Calu3 (cell line): ENCODE measurements around the gene FCHSD2. TPM values are rescaled to one million over a fixed set of nuclear protein-coding genes. Genes with fewer than 3 reads are reported as not detected.

Source experiments
- BruUV-seq: library from RNA; stranded (reverse); fragments of 400-500 nt; replicated peaks from 2 replicates; lab custom pipeline; 2021; lab: Mats Ljungman, UMichigan
- CTCF ChIA-PET: fragments of 300-600 bp; sonication (Branson Sonifier 250); formaldehyde crosslinking; loops from one replicate; lab custom pipeline; 2022; ENCODE audit warnings: antibody characterized with exemption; lab: Charles Lee
- DNase-seq: peaks from one replicate; pipeline ENCODE4 v3.0.0; 2022
- H3K27ac Mint-ChIP-seq: one replicate; pipeline ENCODE4 v1.8.0; 2022; ENCODE audit warnings: mixed read lengths; ENCODE audit not compliant: unreplicated experiment
- H3K27me3 Mint-ChIP-seq: one replicate; pipeline ENCODE4 v1.8.0; 2022; ENCODE audit warnings: mixed read lengths; ENCODE audit not compliant: unreplicated experiment
- H3K36me3 Mint-ChIP-seq: one replicate; pipeline ENCODE4 v1.8.0; 2022; ENCODE audit warnings: mild to moderate bottlenecking, moderate library complexity, mixed read lengths; ENCODE audit not compliant: insufficient read depth, unreplicated experiment
- H3K4me1 Mint-ChIP-seq: one replicate; pipeline ENCODE4 v1.8.0; 2022; ENCODE audit warnings: mild to moderate bottlenecking, low read depth, mixed read lengths; ENCODE audit not compliant: unreplicated experiment
- H3K4me3 Mint-ChIP-seq: one replicate; pipeline ENCODE4 v1.8.0; 2022; ENCODE audit warnings: mild to moderate bottlenecking, low read depth, moderate library complexity, mixed read lengths; ENCODE audit not compliant: unreplicated experiment
- H3K9me3 Mint-ChIP-seq: one replicate; pipeline ENCODE4 v1.8.0; 2022; ENCODE audit warnings: low read depth, mixed read lengths; ENCODE audit not compliant: unreplicated experiment
- intact Hi-C: fragments of 100-400 bp; cut with micrococcal nuclease; formaldehyde crosslinking; loops from one replicate; pipeline ENCODE4 v1.10.0; 2022; ENCODE audit not compliant: unreplicated experiment
- total RNA-seq: library from RNA; stranded (reverse); gene quantifications from 2 replicates; pipeline ENCODE4 v1.2.3, GENCODE V29; 2022
- TF ChIP-seq, protein P1 (sequence below): fragments of 200-600 bp; IDR thresholded peaks from one replicate; pipeline ENCODE4 v1.8.0; 2022; ENCODE audit warnings: antibody characterized with exemption; ENCODE audit not compliant: unreplicated experiment

Gene FCHSD2
- total RNA-seq, 1 experiment from 2014 or later, result 16.2 TPM

DNA sequence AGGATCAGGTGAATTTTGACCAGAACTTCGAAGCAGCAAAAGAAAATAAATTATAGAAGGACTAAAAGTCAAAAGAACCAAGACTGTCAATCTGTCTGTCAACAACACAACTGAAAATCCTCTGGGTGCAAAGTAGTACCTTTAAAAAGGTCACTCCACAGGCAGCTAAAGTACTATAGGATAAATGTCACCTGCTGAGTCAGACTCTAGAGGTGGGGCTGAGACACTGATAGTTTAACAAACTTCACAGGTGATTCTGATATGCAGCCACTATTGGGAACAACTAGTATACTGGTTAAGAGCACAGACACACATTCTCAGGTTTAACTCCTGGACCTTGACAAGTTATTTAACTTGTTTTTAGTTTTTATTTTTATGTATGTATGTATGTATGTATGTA, 107.3 kb downstream of the FCHSD2 start:
- H3K27me3 Mint-ChIP-seq, result no peaks in the 10 kb centered on the region
- DNase-seq, result no peak
- H3K27ac Mint-ChIP-seq, result no peak overlapping the region
- no peaks in the 10 kb centered on the region for H3K9me3 Mint-ChIP-seq
- CTCF ChIA-PET, result interaction anchor here (0.9 kb wide), 1 partner anchor 57 kb away, joined by 4 read pairs; no protein-coding TSS in a partner anchor
- no peaks in the 10 kb centered on the region for H3K36me3 Mint-ChIP-seq
- BruUV-seq, result no TSS peak
- intact Hi-C loops, result no loop called here
- TF ChIP-seq, protein P1, sequence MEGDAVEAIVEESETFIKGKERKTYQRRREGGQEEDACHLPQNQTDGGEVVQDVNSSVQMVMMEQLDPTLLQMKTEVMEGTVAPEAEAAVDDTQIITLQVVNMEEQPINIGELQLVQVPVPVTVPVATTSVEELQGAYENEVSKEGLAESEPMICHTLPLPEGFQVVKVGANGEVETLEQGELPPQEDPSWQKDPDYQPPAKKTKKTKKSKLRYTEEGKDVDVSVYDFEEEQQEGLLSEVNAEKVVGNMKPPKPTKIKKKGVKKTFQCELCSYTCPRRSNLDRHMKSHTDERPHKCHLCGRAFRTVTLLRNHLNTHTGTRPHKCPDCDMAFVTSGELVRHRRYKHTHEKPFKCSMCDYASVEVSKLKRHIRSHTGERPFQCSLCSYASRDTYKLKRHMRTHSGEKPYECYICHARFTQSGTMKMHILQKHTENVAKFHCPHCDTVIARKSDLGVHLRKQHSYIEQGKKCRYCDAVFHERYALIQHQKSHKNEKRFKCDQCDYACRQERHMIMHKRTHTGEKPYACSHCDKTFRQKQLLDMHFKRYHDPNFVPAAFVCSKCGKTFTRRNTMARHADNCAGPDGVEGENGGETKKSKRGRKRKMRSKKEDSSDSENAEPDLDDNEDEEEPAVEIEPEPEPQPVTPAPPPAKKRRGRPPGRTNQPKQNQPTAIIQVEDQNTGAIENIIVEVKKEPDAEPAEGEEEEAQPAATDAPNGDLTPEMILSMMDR, result no peak
- H3K4me3 Mint-ChIP-seq, result no peak overlapping the region
- H3K4me1 Mint-ChIP-seq, result no peaks in the 10 kb centered on the region

DNA sequence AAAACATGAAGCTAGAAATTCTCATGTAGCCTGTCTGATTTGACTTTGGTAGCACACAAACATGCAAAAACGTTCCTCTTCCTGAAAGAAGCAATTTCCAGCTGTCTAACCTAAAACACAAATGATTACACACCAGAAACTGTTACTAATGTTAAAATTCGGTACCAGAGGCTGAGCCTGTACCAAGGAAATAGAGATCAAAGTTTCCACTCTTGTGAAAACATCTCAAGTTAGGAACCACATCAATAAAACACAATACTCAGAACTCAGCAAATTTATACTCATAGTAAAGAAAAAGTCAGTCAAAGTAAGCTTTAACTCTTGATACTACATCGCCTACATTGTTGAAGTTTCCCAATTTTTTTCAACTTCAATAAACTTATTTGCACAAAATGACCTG, 107.8 kb downstream of the FCHSD2 start:
- no peaks in the 10 kb centered on the region for H3K4me1 Mint-ChIP-seq
- DNase-seq, result no peak
- TF ChIP-seq, protein P1, result no peak
- CTCF ChIA-PET, result interaction anchor here (0.9 kb wide), 1 partner anchor 57 kb away, joined by 4 read pairs; no protein-coding TSS in a partner anchor
- no peaks in the 10 kb centered on the region for H3K27me3 Mint-ChIP-seq
- H3K9me3 Mint-ChIP-seq, result no peaks in the 10 kb centered on the region
- no TSS peak for BruUV-seq
- H3K36me3 Mint-ChIP-seq, result no peaks in the 10 kb centered on the region
- intact Hi-C loops, result no loop called here
- no peak overlapping the region for H3K27ac Mint-ChIP-seq
- H3K4me3 Mint-ChIP-seq, result no peak overlapping the region

DNA sequence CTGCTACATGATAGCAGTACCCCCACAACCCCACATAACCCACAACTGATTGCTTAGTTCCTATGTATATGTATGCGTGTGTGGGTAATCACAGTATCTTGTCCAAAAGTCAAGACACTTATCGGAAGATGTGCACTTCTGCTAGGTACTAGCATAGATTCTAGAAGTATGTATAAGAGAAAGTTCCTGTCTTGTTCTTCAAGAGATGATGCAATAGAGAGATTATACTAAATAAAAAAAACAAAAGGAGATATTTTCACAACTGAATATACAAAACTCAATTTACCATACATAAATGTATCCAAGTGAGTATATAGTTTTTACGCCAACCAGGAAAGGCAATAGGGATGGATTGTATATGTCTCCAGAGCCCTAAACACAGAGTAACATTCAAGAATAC, 112.0 kb downstream of the FCHSD2 start:
- Mint-ChIP-seq H3K36me3 (no peaks in the 10 kb centered on the region), H3K27me3 (no peaks in the 10 kb centered on the region), H3K4me1 (no peaks in the 10 kb centered on the region), H3K4me3 (no peak overlapping the region), H3K9me3 (peaks cover 7% of the 10 kb centered on the region), H3K27ac (no peak overlapping the region)
- BruUV-seq, result no TSS peak
- intact Hi-C loops, result no loop called here
- CTCF ChIA-PET, result no interaction called here
- DNase-seq, result no peak
- TF ChIP-seq, protein P1, result no peak

DNA sequence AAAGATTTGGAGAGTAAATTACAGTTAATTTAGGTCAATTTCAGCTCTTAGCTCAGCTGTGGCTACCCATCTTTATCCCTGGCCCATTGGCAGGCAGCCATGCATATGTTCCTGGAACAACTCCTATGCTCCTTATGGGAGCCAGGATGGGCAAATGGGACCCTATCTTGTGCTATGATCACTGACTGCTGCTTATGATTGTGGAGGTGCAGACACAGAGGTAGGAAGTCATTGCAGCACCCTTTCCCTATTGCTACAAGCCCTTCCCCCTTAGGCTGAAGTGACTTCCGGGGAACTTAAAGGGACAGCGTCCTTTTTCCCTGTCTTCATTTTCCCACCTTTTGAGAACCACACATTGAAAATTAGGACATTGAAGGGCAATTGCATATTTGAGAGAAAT, 112.7 kb downstream of the FCHSD2 start:
- H3K9me3 Mint-ChIP-seq, result peaks cover 10% of the 10 kb centered on the region
- no peaks in the 10 kb centered on the region for H3K4me1 Mint-ChIP-seq
- intact Hi-C loops, result no loop called here
- no peaks in the 10 kb centered on the region for H3K27me3 Mint-ChIP-seq
- H3K36me3 Mint-ChIP-seq, result no peaks in the 10 kb centered on the region
- H3K27ac Mint-ChIP-seq, result no peak overlapping the region
- no peak for DNase-seq
- no peak overlapping the region for H3K4me3 Mint-ChIP-seq
- CTCF ChIA-PET, result no interaction called here
- no TSS peak for BruUV-seq
- TF ChIP-seq, protein P1, result no peak
